WTC11 (cell line): ENCODE measurements around the gene ZNF600. TPM values are rescaled to one million over a fixed set of nuclear protein-coding genes. Genes with fewer than 3 reads are reported as not detected.
"Not testable (repeated sequence)": the region's sequence is repeated elsewhere in the genome, so short reads cannot be mapped to it uniquely, and the experiment has no call there.

Experiments used
- ATAC-seq: fragments of 200-7000 bp; cut with Tn5 transposase; 2 replicates; pipeline ENCODE4 v1.10.0; 2021; ENCODE audit warnings: mild to moderate bottlenecking, moderate library complexity
- CTCF ChIA-PET: fragments of 300-600 bp; sonication (Branson Sonifier 250); formaldehyde crosslinking; loops from one replicate; lab custom pipeline; 2021; ENCODE audit warnings: antibody characterized with exemption; lab: Charles Lee
- POLR2A ChIA-PET: fragments of 350-600 bp; sonication (Branson Sonifier 250); formaldehyde crosslinking; loops from one replicate; lab custom pipeline; 2021; ENCODE audit warnings: antibody characterized with exemption; lab: Charles Lee
- DNase-seq: peaks from one replicate; pipeline ENCODE4 v3.0.0; 2021; ENCODE audit warnings: low spot score
- H3K27ac Mint-ChIP-seq: 2 replicates; pipeline ENCODE4 v1.8.0; 2021; ENCODE audit warnings: mixed read lengths
- H3K27me3 Mint-ChIP-seq: 2 replicates; pipeline ENCODE4 v1.8.0; 2021; ENCODE audit warnings: low read depth, mild to moderate bottlenecking, moderate library complexity, mixed read lengths
- H3K36me3 Mint-ChIP-seq: 2 replicates; pipeline ENCODE4 v1.8.0; 2021; ENCODE audit warnings: mixed read lengths
- H3K4me1 Mint-ChIP-seq: 2 replicates; pipeline ENCODE4 v1.8.0; 2022; ENCODE audit warnings: mixed read lengths
- H3K4me3 Mint-ChIP-seq: 2 replicates; pipeline ENCODE4 v1.8.0; 2021; ENCODE audit warnings: mild to moderate bottlenecking, moderate library complexity, mixed read lengths
- H3K9me3 Mint-ChIP-seq: 2 replicates; pipeline ENCODE4 v1.8.0; 2021; ENCODE audit warnings: mixed read lengths
- CREB1 ChIP-seq: sonication (generic); formaldehyde crosslinking; IDR thresholded peaks from 2 replicates; pipeline ENCODE4 v1.8.0; 2023; ENCODE audit warnings: mild to moderate bottlenecking, missing genetic modification reagents
- ETV6 ChIP-seq: sonication (generic); formaldehyde crosslinking; IDR thresholded peaks from 2 replicates; pipeline ENCODE4 v1.8.1; 2022; ENCODE audit warnings: mild to moderate bottlenecking, missing genetic modification reagents
- JAZF1 ChIP-seq: fragments of 250-450 bp; sonication (Bioruptor Pico); IDR thresholded peaks from 2 replicates; pipeline ENCODE4 v1.9.0; 2021; ENCODE audit warnings: moderate library complexity, mild to moderate bottlenecking, inconsistent platforms
- MAX ChIP-seq: sonication (generic); formaldehyde crosslinking; IDR thresholded peaks from 2 replicates; pipeline ENCODE4 v1.8.0; 2022; ENCODE audit warnings: mild to moderate bottlenecking, missing genetic modification reagents
- MXD4 ChIP-seq: fragments of 250-450 bp; sonication (Bioruptor Pico); IDR thresholded peaks from 2 replicates; pipeline ENCODE4 v1.8.0; 2021; ENCODE audit warnings: mild to moderate bottlenecking, moderate library complexity, borderline replicate concordance
- MYBL2 ChIP-seq: sonication (generic); formaldehyde crosslinking; IDR thresholded peaks from 2 replicates; pipeline ENCODE4 v1.8.1; 2023; ENCODE audit warnings: mild to moderate bottlenecking, moderate library complexity, missing genetic modification reagents
- SMAD4 ChIP-seq: sonication (generic); formaldehyde crosslinking; IDR thresholded peaks from 2 replicates; pipeline ENCODE4 v1.8.0; 2022; ENCODE audit warnings: mild to moderate bottlenecking, missing genetic modification reagents
- TCF7 ChIP-seq: sonication (generic); formaldehyde crosslinking; IDR thresholded peaks from 2 replicates; pipeline ENCODE4 v1.8.0; 2022; ENCODE audit warnings: mild to moderate bottlenecking, low read depth, missing genetic modification reagents, moderate library complexity
- ZBTB21 ChIP-seq: sonication (generic); formaldehyde crosslinking; IDR thresholded peaks from 2 replicates; pipeline ENCODE4 v1.8.1; 2023; ENCODE audit warnings: mild to moderate bottlenecking, missing genetic modification reagents, borderline replicate concordance
- ZMAT4 ChIP-seq: fragments of 250-450 bp; sonication (Bioruptor Pico); IDR thresholded peaks from 2 replicates; pipeline ENCODE4 v1.9.0; 2021; ENCODE audit warnings: mild to moderate bottlenecking
- ZNF317 ChIP-seq: sonication (generic); formaldehyde crosslinking; IDR thresholded peaks from 2 replicates; pipeline ENCODE4 v1.8.1; 2023; ENCODE audit warnings: low read depth, mild to moderate bottlenecking, moderate library complexity, missing genetic modification reagents, borderline replicate concordance
- total RNA-seq: library from RNA; stranded (reverse); gene quantifications from 3 replicates; pipeline ENCODE4 v1.2.3, GENCODE V29; 2021
- TF ChIP-seq, protein P1 (sequence below): sonication (generic); formaldehyde crosslinking; IDR thresholded peaks from 2 replicates; pipeline ENCODE4 v1.8.0; 2022; ENCODE audit warnings: mild to moderate bottlenecking, missing genetic modification reagents
- TF ChIP-seq, protein P2 (sequence below): fragments of 200-600 bp; IDR thresholded peaks from 2 replicates; pipeline ENCODE4 v1.8.0; 2022; ENCODE audit warnings: antibody characterized with exemption

ZNF600 gene
- total RNA-seq, 1 experiment from 2014 or later = 13.2 TPM

GRCh38 chr19:52749780-52750179, 36.8 kb downstream of the ZNF600 start:
- TF ChIP-seq MAX (CRISPR knock-in tag) = no peak
- TF ChIP-seq TCF7 = no peak
- no peak for TF ChIP-seq ETV6 (CRISPR knock-in tag)
- no peak for TF ChIP-seq MXD4 (CRISPR knock-in tag)
- TF ChIP-seq, protein P1, sequence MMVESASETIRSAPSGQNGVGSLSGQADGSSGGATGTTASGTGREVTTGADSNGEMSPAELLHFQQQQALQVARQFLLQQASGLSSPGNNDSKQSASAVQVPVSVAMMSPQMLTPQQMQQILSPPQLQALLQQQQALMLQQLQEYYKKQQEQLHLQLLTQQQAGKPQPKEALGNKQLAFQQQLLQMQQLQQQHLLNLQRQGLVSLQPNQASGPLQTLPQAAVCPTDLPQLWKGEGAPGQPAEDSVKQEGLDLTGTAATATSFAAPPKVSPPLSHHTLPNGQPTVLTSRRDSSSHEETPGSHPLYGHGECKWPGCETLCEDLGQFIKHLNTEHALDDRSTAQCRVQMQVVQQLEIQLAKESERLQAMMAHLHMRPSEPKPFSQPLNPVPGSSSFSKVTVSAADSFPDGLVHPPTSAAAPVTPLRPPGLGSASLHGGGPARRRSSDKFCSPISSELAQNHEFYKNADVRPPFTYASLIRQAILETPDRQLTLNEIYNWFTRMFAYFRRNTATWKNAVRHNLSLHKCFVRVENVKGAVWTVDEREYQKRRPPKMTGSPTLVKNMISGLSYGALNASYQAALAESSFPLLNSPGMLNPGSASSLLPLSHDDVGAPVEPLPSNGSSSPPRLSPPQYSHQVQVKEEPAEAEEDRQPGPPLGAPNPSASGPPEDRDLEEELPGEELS (CRISPR knock-in tag) = no peak
- no peak for TF ChIP-seq ZMAT4 (CRISPR knock-in tag)
- no peak for TF ChIP-seq SMAD4 (CRISPR knock-in tag)
- TF ChIP-seq, protein P2, sequence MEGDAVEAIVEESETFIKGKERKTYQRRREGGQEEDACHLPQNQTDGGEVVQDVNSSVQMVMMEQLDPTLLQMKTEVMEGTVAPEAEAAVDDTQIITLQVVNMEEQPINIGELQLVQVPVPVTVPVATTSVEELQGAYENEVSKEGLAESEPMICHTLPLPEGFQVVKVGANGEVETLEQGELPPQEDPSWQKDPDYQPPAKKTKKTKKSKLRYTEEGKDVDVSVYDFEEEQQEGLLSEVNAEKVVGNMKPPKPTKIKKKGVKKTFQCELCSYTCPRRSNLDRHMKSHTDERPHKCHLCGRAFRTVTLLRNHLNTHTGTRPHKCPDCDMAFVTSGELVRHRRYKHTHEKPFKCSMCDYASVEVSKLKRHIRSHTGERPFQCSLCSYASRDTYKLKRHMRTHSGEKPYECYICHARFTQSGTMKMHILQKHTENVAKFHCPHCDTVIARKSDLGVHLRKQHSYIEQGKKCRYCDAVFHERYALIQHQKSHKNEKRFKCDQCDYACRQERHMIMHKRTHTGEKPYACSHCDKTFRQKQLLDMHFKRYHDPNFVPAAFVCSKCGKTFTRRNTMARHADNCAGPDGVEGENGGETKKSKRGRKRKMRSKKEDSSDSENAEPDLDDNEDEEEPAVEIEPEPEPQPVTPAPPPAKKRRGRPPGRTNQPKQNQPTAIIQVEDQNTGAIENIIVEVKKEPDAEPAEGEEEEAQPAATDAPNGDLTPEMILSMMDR = no peak
- no peak for TF ChIP-seq ZBTB21 (CRISPR knock-in tag)
- H3K36me3 Mint-ChIP-seq = peaks cover 13% of the 10 kb centered on the region
- ChIA-PET CTCF (interaction anchor here (1.1 kb wide), 1 partner anchor 14 kb away, joined by 4 read pairs; the partner anchor contains the start of gene ZNF611), POLR2A (no interaction called here)
- H3K4me3 Mint-ChIP-seq = no peak overlapping the region
- peaks cover 13% of the 10 kb centered on the region for H3K9me3 Mint-ChIP-seq
- DNase-seq = no peak
- ATAC-seq = no peak
- H3K27ac Mint-ChIP-seq = no peak overlapping the region
- H3K27me3 Mint-ChIP-seq = peaks cover 6% of the 10 kb centered on the region
- peaks cover 23% of the 10 kb centered on the region for H3K4me1 Mint-ChIP-seq

- peaks cover 23% of the 10 kb centered on the region for H3K4me1 Mint-ChIP-seq
- POLR2A ChIA-PET = no interaction called here
These were observed 38.1 kb downstream of the ZNF600 start for GRCh38 chr19:52748336-52748950.

GRCh38 chr19:52745919-52746318, 40.7 kb downstream of the ZNF600 start:
- H3K4me3 Mint-ChIP-seq, DNase-seq, H3K27ac Mint-ChIP-seq, H3K27me3 Mint-ChIP-seq, POLR2A ChIA-PET, H3K9me3 Mint-ChIP-seq, ATAC-seq, H3K36me3 Mint-ChIP-seq, CTCF ChIA-PET: not testable (repeated sequence)
- H3K4me1 Mint-ChIP-seq = peaks cover 35% of the 10 kb centered on the region

More at GRCh38 chr19:52748336-52748950, 38.1 kb downstream of the ZNF600 start:
- peak; percentile 61 for ATAC-seq
- CTCF ChIA-PET = interaction anchor here (1.1 kb wide), 1 partner anchor 13 kb away, joined by 4 read pairs; the partner anchor contains the start of gene ZNF611
- Mint-ChIP-seq H3K27ac (no peak overlapping the region), H3K36me3 (no peaks in the 10 kb centered on the region), H3K9me3 (no peaks in the 10 kb centered on the region), H3K4me3 (peak overlapping the region; percentile 63), H3K27me3 (no peaks in the 10 kb centered on the region; the same call in 1 of the 2 replicates)
- DNase-seq = no peak
- TF ChIP-seq MYBL2 (CRISPR knock-in tag) = no peak
- TF ChIP-seq, protein P2 = 0 out of 2 replicates have a peak, but pooled peaks have one; percentile 24
- no peak for TF ChIP-seq CREB1 (CRISPR knock-in tag)
- no peak for TF ChIP-seq JAZF1 (CRISPR knock-in tag)
- TF ChIP-seq ZNF317 = no peak
